GM18519 (cell line): Measurements from ENCODE around the gene DCTN1.
"Not testable (repeated sequence)": the region's sequence is repeated elsewhere in the genome, so short reads cannot be mapped to it uniquely, and the experiment has no call there.

ENCODE experiments used
- ATAC-seq: cut with Tn5 transposase; IDR thresholded peaks from one replicate; pipeline ENCODE4 v1.9.1; 2021; ENCODE audit warnings: mild to moderate bottlenecking, moderate library complexity; ENCODE audit not compliant: unreplicated experiment, low FRiP score

The DCTN1 gene

DNA sequence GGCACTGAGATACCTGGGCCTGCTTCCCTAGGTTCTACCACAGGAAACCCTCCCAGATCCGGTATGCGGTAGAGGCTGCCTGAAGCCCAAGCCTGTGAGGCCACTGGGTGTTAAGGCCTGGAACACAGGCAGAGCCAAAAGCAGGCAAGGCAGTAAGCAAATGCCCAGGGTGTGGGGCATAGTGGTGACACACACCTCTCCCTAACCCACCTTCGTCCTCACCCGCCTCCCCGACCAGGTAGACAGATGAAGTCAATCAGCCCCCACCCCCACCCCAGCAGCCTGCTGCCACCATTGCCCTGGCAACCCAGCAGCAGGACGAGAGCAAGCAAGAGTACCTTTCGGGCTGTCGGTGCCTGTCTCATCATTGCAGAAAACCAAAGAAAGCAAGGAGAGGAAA, 6.1 kb downstream of the DCTN1 start:
- no peak for ATAC-seq

- no peak for ATAC-seq
These were observed 6.9 kb downstream of the DCTN1 start for GRCh38 chr2:74373221-74373676.

DNA sequence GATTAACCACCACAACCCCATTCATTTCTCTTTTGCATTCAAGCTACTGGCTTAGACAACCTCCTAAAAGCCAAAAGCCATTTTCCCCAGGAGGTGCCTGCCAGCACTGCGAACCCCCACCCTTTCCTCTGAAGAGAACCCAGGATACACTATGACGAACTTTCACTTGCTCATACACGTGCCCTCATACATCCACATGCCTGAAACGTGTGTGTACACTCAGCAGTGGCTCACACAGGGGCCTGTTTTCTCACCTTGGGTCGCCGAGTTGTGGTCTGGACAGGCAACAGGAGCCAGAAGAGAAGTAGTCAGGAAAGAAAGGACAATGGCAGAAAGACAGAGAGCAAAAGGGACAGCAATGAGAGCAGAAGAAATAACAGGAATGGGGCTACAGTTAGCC, 7.4 kb downstream of the DCTN1 start:
- no peak for ATAC-seq

GRCh38 chr2:74371421-74371820, 8.7 kb downstream of the DCTN1 start:
- ATAC-seq: no peak

- ATAC-seq: no peak
These were observed 10.1 kb downstream of the DCTN1 start for GRCh38 chr2:74369976-74370375.

- ATAC-seq: no peak
These were observed 11.6 kb downstream of the DCTN1 start for GRCh38 chr2:74368499-74368898.

- no peak for ATAC-seq
These were observed 12.3 kb downstream of the DCTN1 start for GRCh38 chr2:74367789-74368188.

DNA sequence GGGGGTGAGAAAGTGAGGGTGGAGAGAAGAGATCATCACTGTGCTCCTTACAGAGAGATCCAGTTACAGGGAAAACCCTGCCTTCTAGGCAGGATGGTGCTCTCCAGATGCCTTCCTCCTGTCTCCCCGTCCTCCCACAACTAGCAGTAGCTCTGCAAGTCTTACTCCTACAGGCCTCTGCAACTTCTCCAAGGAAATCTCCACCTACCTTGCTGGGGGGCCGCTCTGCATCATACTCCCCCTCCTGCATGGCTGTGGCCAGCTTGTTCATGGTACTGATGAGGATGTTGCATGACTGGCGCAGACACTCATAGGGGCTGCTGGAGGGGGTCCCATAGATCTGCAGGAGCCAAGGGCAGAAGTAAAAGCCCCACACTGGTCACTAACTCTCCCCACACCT, 14.1 kb downstream of the DCTN1 start:
- ATAC-seq: no peak

DNA sequence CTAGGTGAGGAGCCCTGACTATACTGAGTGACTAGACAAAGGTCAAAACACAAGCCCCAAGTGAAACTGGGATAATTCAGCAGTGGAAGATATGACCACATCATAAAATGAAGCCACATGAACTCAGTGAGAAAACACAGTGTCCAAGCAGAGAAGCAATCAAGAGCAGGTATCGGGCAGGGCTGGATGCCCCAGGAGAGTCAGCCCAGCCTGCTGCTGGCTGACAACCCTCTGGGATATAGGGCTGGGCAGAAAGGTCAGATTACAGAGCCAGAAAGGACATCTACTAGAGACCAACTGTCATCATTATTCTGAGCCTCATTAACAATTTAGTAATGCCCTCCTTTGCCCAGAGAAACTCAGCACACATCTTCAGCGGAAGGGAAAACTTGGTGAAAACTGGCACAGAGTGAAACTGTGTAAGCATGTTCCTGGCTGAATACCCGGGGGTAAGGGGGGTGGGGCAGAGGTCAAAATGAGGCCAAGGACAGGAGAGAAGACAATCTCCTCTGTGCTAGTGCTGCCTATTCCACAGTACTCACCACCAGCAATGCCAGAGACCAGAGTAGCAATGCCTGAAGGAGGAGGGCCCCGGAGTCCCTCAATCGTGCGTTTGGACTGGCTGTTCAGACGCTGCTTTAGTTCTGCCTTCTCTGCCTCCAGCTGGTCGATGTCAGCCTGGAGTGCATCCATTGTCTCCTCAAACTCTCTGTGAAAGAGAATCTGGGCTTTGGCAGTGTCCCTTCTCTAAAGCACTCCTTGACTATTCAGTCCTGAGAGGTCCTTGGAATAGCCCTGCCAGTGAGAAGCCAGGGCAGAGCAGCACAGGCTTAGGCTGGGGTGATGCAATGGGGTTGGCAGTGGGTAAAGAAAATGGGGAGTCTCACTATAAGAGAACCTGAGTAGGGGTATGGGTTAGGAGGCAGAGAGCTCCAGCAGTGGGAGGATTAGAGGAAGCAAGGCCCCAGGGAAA, 15.3 kb downstream of the DCTN1 start:
- ATAC-seq: no peak

DNA sequence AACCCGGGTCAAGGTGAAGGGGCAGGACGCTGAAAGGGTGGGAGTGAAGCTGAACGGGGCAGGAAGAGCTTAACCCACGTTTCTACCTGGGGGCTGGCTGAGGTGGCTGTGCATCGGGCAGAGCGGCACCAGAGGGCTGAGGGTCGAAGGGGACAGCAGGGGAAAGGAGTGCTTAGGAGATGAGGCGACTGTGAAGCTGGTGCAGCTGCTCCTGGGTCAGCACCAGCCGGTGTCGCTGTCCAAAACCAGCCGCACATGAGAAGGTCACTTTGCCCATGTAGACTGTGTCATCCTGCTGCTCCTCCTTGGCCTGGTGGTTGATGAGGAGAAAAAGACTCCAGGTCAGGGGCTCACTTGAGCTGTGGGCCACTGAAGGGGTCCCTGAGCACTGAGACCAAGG, 18.8 kb downstream of the DCTN1 start:
- no peak for ATAC-seq

- ATAC-seq: no peak
These were observed 22.5 kb downstream of the DCTN1 start for GRCh38 chr2:74357627-74358026.

DNA sequence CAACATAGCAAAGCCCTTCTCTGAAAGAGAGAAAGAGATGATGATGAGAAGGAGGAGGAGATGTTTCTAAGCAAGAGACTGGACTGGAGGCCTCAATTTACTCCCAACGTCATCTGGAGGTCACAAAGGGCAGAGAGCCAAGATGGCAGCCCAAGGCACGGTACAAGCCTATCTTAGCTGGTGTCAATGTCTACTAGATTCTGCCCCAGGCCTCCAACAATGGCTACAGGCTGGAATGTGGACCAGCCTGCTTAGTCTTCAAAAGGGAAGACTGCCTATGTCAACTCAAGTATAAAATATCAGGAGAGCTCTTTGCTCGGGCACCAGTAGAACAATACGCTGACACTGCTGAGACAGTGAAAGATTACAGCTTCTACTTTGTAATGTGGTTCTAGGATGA, 30.2 kb downstream of the DCTN1 start:
- no peak for ATAC-seq

GRCh38 chr2:74347742-74348141, 32.4 kb downstream of the DCTN1 start:
- ATAC-seq: no peak

- no peak for ATAC-seq
These were observed 32.8 kb downstream of the DCTN1 start for GRCh38 chr2:74347303-74347702.

- ATAC-seq: no peak
These were observed 34.7 kb downstream of the DCTN1 start for GRCh38 chr2:74345272-74345943.

GRCh38 chr2:74343316-74343715, 36.8 kb downstream of the DCTN1 start, which contains the start of gene SLC4A5:
Gene SLC4A5 (minus strand): TSS chr2:74343416. CDS start chr2:74315023, 28,393 bp downstream.
- no peak for ATAC-seq

GRCh38 chr2:74336227-74336626, 43.9 kb downstream of the DCTN1 start:
- ATAC-seq: not testable (repeated sequence)

DNA sequence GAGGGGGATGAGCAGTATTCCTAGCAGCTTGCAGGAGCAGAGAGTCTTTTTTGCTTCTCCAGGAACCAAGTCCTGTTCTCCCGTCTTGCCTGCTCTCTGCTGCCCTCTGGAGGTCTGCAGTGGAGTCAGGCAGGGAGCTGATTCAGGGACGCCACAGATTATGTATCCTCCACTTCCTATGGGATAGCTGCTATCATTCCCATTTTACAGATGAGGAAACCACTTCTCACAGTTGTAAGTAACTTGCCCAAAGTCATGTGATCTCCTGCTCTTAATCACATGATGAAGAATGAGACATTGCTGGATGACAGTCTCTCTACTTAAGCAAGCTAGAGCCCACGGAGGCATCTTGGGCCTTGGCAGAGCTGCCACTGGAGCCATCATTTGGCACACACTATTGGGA, 45.2 kb downstream of the DCTN1 start:
- ATAC-seq: no peak

- no peak for ATAC-seq
These were observed 46.1 kb downstream of the DCTN1 start for GRCh38 chr2:74333896-74334586.

- no peak for ATAC-seq
These were observed 46.9 kb downstream of the DCTN1 start for GRCh38 chr2:74333175-74333574.
